ENCODE data around the gene ADORA2B.

ADORA2B gene

GRCh38 chr17:16019347-16019746 is 74.4 kb downstream of the ADORA2B start:
- peaks cover 41% of the 10 kb centered on the region for H3K36me3 ChIP-seq (ENCODE audit: insufficient read depth, low read length)
- H3F3A ChIP-seq (ENCODE audit: low read depth), result no peaks in the 10 kb centered on the region
- no peaks in the 10 kb centered on the region for H3K9me2 ChIP-seq (replicated peaks; ENCODE audit: low read depth, low read length)
- H3K79me2 ChIP-seq (ENCODE audit: insufficient read depth, low read length), result peaks cover 36% of the 10 kb centered on the region; the same call in 1 of the 2 replicates
- H4K20me1 ChIP-seq (ENCODE audit: insufficient read depth, low read length, poor library complexity, severe bottlenecking), result peaks cover 24% of the 10 kb centered on the region
- TF ChIP-seq CTCF (conservative IDR thresholded peaks at IDR 0.05; ENCODE audit: low read length) (no peak), EZH2phosphoT487 (IDR thresholded peaks at IDR 0.05; ENCODE audit: borderline replicate concordance) (no peak)
- H3K4me1 ChIP-seq (ENCODE audit: insufficient read depth, low read length, poor library complexity, severe bottlenecking), result no peaks in the 10 kb centered on the region
- H3K4me3 ChIP-seq (ENCODE audit: low read length, poor library complexity, severe bottlenecking), result no peak overlapping the region
- H3K4me2 ChIP-seq (ENCODE audit: low read depth, low read length, poor library complexity, severe bottlenecking), result no peak overlapping the region
- H3K27me3 ChIP-seq (ENCODE audit: insufficient read depth, low read length, poor library complexity, severe bottlenecking), result no peaks in the 10 kb centered on the region
- no peaks in the 10 kb centered on the region for H3K9me3 ChIP-seq (ENCODE audit: insufficient read depth, low read depth, low read length)
- no peak overlapping the region for H3K9ac ChIP-seq (ENCODE audit: low read depth, low read length, poor library complexity, severe bottlenecking)
- no peak overlapping the region for H2AFZ ChIP-seq (ENCODE audit: low read length)

DNA sequence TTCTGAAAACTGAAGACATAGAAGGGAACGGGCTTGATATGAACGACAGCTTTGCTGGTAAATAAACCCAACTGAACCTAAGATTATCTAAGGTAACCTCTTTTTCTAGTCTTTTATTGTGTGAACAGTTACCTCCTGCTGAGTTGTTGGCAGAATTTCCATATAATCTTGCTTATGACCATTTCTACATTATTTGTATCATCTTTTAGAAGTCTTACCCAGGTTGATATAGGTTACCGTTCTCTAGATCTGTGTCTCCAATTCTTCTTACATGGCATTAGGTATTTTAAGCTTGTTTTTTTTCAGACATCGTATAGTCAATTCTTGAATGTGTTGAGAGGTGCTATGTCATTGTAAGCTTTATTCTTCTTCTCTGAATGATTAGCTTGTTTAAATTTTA is 79.0 kb downstream of the ADORA2B start:
- Histone ChIP-seq H3F3A (ENCODE audit: low read depth) (no peaks in the 10 kb centered on the region), H2AFZ (ENCODE audit: low read length) (no peak overlapping the region), H3K79me2 (ENCODE audit: insufficient read depth, low read length) (peaks cover 26% of the 10 kb centered on the region; the same call in 1 of the 2 replicates), H3K36me3 (ENCODE audit: insufficient read depth, low read length) (peaks cover 69% of the 10 kb centered on the region), H4K20me1 (ENCODE audit: insufficient read depth, low read length, poor library complexity, severe bottlenecking) (peaks cover 14% of the 10 kb centered on the region), H3K27me3 (ENCODE audit: insufficient read depth, low read length, poor library complexity, severe bottlenecking) (no peaks in the 10 kb centered on the region), H3K9me2 (replicated peaks; ENCODE audit: low read depth, low read length) (no peaks in the 10 kb centered on the region), H3K9ac (ENCODE audit: low read depth, low read length, poor library complexity, severe bottlenecking) (no peak overlapping the region), H3K4me3 (ENCODE audit: low read length, poor library complexity, severe bottlenecking) (no peak overlapping the region), H3K4me1 (ENCODE audit: insufficient read depth, low read length, poor library complexity, severe bottlenecking) (no peaks in the 10 kb centered on the region), H3K9me3 (ENCODE audit: insufficient read depth, low read depth, low read length) (no peaks in the 10 kb centered on the region), H3K4me2 (ENCODE audit: low read depth, low read length, poor library complexity, severe bottlenecking) (no peak overlapping the region)
- TF ChIP-seq CTCF (conservative IDR thresholded peaks at IDR 0.05; ENCODE audit: low read length), result no peak
- TF ChIP-seq EZH2phosphoT487 (IDR thresholded peaks at IDR 0.05; ENCODE audit: borderline replicate concordance), result no peak

- Histone ChIP-seq H4K20me1 (ENCODE audit: insufficient read depth, low read length, poor library complexity, severe bottlenecking) (peaks cover 16% of the 10 kb centered on the region), H3F3A (ENCODE audit: low read depth) (no peaks in the 10 kb centered on the region), H3K36me3 (ENCODE audit: insufficient read depth, low read length) (peaks cover 77% of the 10 kb centered on the region), H2AFZ (ENCODE audit: low read length) (no peak overlapping the region), H3K9me2 (replicated peaks; ENCODE audit: low read depth, low read length) (no peaks in the 10 kb centered on the region), H3K4me3 (ENCODE audit: low read length, poor library complexity, severe bottlenecking) (no peak overlapping the region), H3K4me1 (ENCODE audit: insufficient read depth, low read length, poor library complexity, severe bottlenecking) (no peaks in the 10 kb centered on the region), H3K9me3 (ENCODE audit: insufficient read depth, low read depth, low read length) (no peaks in the 10 kb centered on the region), H3K79me2 (ENCODE audit: insufficient read depth, low read length) (peaks cover 17% of the 10 kb centered on the region; the same call in 1 of the 2 replicates), H3K9ac (ENCODE audit: low read depth, low read length, poor library complexity, severe bottlenecking) (no peak overlapping the region), H3K4me2 (ENCODE audit: low read depth, low read length, poor library complexity, severe bottlenecking) (no peak overlapping the region), H3K27me3 (ENCODE audit: insufficient read depth, low read length, poor library complexity, severe bottlenecking) (no peaks in the 10 kb centered on the region)
- TF ChIP-seq EZH2phosphoT487 (IDR thresholded peaks at IDR 0.05; ENCODE audit: borderline replicate concordance) (no peak), CTCF (conservative IDR thresholded peaks at IDR 0.05; ENCODE audit: low read length) (no peak)
Observed at GRCh38 chr17:16025202-16025601, 80.3 kb downstream of the ADORA2B start.

All from Loucy (cell line).